COR-L47 (cell line): ENCODE data around the gene SKAP1.
A peak's percentile ranks its signal among the peaks of the same experiment; 100 is the strongest.
"Not testable (repeated sequence)": the region's sequence is repeated elsewhere in the genome, so short reads cannot be mapped to it uniquely, and the experiment has no call there.

ENCODE experiments used
- DNase-seq: peaks from one replicate; lab custom pipeline; 2025; lab: John Stamatoyannopoulos, UW

SKAP1 gene

DNA sequence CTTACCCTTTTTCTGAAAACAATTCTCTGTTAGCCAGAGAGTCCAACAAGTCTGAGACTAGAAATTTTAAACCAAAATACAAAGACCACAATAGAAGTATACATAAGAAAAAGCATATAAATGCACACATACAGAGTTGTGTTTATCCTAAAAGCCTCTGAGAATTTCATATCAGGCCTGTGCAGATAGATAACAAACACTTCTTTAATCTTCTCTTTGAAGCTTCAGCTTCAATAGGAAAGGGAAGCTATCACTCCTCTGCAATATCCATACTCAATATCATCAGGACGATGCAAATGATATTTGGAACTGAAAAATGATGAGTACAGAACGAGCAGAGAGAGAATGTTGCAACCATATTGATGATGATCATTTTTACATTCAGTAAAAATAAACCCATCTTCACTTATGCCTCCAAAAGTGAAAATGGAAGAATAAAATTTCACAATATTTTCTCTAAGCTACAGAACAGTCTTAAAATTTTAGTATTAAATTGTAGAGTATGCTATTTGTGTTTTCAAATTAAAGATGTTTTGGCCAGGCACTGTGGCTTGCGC, 61.6 kb downstream of the SKAP1 start:
- DNase-seq, result no peak

DNA sequence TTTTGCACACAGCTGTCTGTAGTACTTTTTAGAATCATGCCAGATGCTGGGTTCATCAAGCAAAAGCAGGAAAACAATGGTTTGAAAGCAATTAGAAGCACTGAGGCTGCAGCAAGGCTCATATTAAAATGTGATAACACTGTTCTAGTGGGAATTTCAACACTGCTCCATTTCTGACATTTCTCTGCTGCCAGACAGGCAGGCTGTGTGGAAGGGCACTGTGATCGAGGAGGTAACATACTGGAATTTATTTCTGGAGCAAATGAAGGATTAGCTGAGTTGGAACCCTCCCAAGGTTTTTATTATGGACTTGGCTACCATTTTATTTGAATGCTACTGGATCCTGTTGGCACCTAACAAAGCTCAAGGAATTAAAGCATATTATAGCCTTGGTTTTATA, 66.9 kb downstream of the SKAP1 start:
- DNase-seq, result no peak

DNA sequence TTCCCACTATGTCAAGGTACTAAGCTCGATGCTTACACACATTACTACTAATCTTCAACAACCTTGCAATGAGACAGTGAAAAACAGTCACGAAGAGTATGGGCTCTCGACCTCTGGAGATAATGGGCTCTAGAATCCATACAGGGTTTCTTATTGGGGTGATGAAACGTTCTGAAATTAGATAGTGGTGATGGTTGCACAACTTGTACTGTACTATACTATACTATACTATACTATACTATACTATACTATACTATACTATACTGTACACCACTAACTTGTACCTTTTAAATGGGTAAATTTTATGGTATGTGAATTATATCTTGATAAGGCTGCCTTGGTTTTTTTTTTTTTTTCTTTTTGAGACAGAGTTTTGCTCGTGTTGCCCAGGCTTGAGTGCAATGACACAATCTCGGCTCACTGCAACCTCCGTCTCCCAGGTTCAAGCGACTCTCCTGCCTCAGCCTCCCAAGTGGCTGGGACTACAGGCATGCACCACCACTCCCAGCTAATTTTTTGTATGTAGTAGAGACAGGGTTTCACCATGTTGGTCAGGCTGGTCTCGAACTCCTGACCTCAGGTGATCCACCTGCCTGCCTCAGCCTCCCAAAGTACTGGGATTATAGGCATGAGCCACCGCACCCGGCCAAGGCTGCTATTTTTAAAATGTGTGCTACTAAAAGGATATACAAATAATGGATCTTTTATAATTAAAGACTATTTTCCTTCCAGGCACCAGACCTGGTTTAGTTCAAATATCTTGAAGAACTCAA, 69.0 kb downstream of the SKAP1 start:
- not testable (repeated sequence) for DNase-seq

DNA sequence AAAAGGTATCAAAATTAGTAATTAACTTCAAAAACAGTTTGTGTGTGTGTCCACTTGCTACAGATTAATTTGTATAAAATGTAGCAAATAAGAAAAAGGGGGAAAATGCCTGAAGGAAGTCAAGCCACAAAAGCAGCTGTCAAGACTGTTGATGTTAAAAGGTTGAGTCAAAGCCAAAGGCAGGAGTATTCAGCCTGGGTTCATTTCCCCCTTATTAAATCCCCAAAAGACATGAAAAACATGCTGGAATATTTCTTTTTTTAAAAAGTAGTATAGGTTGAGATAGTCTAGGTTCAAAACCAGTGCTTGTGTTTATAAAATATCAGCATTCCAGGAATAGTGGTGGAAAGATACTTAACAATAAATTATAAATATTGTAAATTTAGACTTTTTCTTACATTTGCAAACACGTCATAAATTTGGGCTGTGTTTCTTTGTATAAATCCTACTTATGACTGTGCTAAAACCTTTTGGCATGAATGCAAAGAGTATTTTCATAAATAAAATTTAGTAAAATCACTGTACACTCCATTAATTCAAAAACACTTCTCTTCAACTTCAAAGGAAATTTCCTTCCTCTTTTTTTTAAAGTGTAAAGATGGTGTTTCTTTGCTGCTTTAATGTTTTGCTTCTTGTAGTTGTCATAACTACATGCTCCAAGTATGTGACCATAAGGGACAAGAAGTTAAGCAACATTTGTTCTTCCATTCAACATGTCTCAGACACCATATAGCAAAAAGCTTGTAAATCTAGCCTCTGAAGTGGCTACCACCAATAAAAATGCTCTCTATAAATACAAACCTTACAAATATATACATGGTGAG, 72.0 kb downstream of the SKAP1 start:
- no peak for DNase-seq

DNA sequence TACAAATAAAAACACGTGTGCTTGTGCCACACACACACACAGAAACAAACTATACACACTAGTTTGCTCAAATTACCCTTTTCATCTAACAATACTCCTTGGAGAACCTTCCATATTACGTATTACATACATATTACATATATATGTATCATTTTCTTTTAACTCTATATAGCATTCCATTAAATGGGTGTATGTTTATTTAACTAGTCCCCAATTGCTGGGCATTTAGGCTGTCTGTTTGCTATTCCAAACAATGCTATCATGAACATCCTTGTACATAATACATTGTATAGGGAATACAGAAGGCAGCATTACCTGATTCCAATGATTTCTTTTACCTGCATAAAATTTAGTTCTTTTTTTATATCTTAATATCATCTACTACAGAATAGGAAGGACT, 73.1 kb downstream of the SKAP1 start:
- no peak for DNase-seq

DNA sequence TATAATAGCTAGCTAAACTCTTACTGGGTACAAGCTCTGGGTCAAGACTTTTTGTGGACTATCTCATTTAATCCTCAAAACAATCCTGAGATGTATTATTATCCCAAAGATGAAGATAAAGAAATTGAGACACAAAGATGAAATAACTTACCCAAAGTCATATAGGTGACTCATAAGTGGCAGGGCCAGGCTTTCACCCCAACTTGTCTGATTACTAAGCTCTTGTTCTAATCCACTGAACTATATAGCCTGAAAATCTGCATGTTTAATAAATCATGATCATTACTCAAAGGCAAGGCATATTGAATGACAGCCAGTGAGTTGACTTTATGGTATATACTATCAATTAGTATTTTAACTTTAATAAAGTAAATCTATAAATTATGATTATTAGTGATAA, 77.4 kb downstream of the SKAP1 start:
- no peak for DNase-seq

DNA sequence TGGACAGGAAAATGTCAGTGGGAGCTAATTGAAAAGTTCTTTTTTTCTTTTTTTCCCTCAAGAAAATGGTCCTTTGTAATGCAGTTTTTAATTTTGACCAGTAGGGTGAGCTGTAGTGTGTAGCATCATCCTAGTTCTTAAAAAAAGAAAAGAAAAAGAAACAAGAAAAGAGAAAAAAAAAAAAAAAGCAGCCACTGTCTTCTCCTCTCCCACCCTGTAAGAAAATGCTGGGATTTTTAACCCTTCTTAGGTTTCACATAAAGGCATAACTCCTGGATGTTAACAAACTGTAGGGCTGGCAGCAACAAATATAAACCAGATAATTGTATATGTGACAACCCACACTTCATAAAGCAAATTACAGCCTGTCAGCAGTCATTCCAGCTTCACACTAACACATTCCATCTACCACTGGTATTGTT, 78.1 kb downstream of the SKAP1 start:
- no peak for DNase-seq

DNA sequence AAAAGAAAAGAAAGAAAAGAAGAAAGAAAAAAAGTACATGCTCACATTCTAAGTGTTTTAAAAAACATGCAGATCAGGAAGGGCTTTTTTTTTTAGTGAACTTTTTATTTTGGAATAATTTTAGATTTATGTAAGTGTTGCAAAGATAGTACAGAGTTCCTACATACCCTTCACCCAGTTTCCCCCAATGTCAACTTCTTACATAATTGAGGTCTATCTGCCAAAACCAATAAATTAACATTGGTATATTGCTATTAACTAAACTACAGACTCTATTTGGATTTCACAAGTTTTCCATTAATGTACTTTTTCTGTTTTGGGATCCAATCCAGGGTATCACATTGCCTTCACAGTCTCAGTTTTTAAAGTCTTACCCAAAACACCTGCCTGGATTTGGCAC, 81.7 kb downstream of the SKAP1 start:
- DNase-seq, result no peak

DNA sequence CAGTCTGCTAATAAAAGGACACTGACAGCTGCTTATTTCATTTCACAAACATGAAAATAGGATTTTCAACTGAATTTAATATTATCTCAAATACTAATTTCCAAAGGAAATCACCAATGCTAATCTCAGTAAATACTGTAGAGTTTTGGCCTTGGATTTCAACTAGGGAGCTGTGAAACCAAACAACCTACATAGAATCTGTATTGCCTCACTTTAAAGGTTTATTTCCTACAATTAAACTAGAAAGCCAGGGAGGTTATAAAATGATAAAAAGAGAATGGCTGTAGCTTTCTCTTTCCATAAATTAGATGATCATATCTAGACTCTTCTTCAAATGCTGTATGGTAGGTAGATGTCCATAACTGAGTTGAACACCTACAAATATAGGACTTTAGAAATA, 82.8 kb downstream of the SKAP1 start:
- no peak for DNase-seq

DNA sequence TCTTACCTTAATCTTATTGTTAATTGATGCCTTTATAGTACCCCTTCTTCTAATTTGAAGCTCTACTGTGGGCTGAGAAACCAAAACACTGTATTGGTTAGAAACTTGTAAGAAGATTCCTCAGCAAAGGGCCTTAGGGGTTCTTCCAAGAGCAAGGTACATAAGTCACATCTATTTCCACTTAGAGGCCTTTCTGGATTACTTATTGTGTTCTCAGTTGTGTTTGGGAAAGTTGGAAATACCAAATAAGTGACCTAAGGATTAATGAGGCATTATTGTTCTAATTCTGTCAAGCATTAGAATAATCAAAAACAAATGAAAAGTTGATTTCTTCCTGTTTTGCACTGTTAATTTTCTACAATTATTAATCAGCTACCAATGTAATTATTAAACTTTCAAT, 85.8 kb downstream of the SKAP1 start:
- DNase-seq, result no peak

DNA sequence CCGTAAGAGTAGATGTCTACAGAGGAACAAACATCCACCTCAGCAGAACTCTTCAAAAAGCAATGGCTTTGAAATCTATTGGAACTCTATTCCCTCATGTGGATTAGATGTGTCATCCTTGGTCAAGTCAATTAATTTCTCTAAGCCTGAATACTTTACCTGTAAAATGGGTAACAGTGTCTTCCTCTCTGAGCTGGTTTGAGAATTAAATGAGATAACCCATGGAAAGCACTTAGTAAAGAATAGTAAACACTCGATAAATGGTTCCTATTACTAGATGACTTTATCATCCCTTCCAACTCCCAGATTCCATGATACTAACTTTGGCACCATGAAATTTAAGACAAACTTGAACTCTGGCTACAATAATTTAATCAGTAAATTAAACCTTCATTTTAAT, 89.1 kb downstream of the SKAP1 start:
- DNase-seq, result no peak

DNA sequence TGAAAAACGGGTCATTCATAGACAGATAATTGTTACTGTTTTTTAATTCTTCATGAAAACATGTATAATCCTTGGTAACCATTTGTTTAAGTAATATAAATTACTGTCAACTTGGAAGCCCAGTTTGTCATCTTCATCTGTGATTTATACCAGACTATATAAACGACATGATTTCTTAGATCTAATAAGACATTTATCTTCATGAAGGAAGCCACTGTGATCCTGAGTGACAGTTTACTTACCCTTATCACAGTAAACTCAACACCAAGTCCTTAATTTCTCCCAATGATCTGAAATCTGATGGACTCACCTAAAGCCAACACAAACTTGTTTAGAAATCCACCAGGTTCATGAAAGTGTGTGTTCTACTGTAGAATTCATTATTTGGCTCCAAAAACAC, 91.3 kb downstream of the SKAP1 start:
- DNase-seq, result no peak

DNA sequence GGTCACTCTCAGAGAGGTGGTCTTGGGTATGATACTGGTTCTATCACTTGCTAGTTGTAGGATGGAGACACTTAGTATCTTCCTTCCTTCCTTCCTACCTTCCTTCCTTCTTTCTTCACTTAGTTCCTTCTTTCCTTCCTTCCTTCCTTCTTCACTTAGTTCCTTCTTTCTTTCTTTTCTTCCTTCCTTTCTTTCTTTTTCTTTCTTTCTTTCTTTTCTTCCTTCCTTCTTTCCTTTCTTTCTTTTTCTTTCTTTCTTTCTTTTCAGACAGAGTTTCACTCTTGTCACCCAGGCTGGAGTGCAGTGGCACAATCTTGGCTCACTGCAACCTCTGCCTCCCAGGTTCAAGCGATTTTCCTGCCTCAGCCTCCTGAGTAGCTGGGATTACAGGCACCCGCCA, 92.1 kb downstream of the SKAP1 start:
- DNase-seq, result not testable (repeated sequence)

DNA sequence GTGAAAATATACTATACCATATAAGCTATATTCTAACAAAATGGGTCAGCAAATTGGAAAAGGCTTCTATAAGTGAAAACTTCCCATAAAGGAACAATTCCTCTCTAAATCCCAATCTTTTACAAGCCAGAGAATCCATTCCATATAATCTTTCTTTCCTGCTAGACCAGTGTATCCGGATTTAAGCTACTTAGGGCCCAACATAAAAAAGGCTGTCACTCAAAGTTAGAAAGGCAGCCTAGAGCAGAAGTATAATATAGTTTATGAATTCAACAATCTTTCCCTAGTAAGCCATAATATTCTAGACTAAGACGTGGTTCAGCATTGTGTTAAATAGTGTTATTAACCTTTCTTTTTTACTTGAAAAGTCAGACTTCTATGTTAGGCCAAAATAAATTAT, 93.0 kb downstream of the SKAP1 start:
- DNase-seq, result no peak

DNA sequence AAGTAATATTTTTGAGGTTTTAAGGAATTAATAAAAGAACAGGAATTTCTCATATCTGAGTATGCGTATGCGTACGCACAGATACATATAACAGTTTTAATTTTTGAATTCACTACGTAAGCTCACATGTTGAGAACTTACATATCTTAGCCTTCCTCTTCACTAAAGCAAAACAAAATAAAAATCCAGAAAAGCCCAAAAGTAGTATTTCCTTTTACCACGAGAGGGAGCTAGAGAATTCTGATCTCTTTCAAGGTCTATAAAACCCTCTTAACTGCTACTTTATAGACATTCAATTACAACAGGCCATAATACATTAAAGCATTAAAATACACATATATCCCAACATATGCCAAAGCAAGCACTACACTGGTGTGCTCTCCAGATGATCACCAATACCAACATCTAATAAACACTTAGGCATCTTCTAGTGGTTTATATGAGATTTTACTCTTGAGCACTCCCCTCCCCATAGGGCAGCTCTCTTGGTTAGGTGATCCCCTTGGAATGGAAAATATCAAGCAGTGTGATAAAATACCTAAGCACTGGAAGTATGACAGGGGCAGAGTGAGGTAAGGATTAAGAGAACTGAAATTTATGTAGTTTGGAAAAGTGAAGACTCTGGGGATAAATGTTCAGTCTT, 94.0 kb downstream of the SKAP1 start:
- peak; percentile 45 for DNase-seq

DNA sequence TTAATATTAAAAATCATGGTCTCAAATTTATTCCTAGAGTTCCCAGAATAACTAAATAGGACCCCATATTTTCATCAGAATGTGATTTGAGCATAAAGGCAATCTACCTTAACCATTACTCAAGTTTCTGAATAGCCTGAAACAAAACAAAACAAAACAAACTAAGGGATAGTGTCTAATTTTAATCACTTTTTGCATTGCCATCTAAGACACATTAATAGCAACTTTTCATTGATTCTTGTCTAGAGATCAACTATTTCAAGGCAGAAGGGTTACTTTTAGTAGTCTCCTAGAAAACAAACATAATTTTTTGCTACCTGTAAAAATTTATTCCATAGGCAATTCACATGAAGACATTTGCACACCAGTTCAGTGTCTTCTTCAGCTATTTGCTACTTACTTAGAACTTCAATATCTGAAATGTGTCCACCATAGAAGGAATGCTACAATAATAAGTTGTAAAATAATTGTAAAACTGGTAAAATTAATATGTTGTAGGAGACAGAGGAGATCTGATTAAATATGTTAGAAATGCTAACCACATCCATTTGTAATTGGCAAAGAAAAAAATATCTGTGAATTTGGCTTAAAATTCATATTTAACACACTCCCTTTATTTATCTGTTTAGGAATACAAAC, 94.7 kb downstream of the SKAP1 start:
- no peak for DNase-seq

DNA sequence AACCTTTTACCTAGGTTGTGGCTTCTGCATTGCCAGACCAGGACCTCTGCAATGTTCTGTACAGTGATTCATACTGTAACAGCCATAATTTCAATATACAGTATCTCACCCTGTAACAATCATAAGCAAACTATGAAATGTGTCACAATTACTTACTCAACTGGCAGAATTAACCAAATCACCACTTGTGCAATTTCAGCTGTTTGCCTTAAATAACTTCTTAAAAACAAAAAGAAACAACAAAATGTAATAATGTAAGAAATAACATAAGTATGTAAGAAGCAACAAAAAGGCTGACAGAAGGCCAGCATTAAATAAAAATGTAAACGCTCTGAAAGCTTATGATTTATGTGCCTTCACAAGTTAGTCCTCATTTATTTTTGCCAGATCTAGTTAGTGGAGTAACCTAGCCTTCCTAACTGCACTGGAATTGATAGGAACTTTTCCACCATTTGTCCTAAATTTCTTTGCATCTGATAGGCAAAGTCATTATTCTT, 96.9 kb downstream of the SKAP1 start:
- DNase-seq, result no peak

DNA sequence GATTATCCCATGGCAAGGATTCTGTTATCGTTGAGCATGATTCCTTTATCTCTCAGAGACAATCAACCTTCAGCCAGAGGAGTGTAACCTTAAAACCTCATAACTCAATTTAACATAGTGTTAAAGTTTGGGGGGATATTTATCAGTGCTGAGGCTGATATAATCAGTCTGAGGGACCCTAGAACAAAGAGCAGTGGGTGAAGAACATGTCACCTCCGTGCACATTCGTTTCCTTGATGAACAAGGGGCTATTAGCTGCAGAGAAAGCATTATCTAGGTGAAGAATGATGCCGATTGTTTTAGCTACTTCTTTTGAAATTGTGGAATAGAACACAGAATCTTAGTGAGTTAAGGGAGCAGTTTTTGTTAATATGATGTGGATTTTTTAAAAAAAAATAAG, 99.1 kb downstream of the SKAP1 start:
- DNase-seq, result no peak

DNA sequence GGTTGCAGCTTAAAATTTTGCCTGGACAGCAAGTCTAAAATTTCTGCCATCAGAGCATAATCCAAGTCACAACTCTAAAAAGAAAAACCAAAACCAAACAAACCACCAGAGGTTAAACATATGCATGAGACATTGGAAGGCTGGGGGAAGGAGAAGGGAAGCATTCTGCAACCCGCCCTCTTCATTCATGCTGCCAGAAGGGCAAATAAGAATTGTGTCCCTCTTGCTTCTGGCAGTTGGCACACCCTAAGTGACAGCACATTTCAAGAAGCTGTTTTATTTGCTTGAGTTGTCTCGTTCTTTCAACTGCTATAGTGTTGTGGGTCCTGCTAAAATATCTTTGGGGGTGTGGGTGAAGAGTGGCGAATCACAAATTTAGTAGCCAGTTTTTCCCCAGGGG, 99.6 kb downstream of the SKAP1 start:
- no peak for DNase-seq

DNA sequence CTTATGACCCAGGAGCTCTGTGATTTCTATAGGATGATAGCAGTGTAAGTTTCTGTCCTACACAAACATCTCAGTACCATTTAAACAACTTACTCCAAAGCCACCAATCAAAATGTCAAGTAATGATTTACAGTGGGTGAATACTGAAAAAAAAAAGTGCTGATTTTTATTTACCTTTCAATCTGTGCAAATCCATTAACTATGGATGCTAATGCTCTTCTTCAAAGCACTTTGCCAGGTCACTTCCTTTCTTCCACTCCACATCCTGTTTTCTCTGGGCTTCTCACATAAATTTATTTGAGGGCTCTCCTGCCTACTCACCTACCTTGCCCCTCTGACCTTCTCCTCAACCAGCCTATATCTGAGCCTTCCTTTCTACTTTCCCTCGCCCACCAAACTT, 101.6 kb downstream of the SKAP1 start:
- DNase-seq, result no peak

DNA sequence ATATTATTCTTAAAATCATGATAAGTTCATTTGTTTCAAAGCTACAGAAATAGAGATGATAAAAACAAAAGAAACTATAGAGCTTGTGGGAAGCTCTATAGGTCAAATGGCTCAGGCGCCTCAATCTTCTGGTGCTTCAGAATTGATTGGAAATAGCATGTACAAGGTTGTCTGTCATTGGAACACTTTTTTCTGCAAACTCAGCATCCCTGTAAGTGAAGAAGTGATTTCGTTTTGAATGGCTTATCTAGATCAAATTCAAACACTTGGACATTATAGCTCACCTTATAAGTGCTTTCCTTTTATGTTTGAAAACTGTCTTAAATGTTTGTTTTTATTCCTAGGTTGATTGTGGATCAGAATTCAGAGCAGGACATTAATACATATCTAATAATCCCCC, 103.7 kb downstream of the SKAP1 start:
- no peak for DNase-seq

DNA sequence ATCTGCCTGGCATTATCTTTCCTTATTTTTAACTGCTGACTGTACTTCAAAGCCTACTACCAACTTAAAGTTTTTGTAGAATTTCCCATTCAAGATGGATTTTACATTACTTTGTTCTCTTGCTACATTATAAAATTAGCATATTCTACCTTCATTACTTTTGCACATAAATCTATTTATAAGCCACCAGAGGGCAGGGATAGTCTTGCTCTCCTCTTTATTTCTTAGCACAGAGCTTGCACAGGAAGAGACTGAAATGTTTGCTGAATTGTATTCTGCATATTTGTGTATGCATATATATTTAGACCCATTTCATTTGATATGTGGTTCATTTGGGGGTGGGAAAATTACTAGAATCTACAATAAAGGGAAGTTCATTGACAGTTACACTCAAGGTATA, 108.0 kb downstream of the SKAP1 start:
- DNase-seq, result no peak
